ENCODE data around the gene GOLPH3. TPM values are rescaled to one million over a fixed set of nuclear protein-coding genes. Genes with fewer than 3 reads are reported as not detected.

GOLPH3 gene
- 42.1 and 42.3 TPM in 2 replicates for polyA plus RNA-seq

DNA sequence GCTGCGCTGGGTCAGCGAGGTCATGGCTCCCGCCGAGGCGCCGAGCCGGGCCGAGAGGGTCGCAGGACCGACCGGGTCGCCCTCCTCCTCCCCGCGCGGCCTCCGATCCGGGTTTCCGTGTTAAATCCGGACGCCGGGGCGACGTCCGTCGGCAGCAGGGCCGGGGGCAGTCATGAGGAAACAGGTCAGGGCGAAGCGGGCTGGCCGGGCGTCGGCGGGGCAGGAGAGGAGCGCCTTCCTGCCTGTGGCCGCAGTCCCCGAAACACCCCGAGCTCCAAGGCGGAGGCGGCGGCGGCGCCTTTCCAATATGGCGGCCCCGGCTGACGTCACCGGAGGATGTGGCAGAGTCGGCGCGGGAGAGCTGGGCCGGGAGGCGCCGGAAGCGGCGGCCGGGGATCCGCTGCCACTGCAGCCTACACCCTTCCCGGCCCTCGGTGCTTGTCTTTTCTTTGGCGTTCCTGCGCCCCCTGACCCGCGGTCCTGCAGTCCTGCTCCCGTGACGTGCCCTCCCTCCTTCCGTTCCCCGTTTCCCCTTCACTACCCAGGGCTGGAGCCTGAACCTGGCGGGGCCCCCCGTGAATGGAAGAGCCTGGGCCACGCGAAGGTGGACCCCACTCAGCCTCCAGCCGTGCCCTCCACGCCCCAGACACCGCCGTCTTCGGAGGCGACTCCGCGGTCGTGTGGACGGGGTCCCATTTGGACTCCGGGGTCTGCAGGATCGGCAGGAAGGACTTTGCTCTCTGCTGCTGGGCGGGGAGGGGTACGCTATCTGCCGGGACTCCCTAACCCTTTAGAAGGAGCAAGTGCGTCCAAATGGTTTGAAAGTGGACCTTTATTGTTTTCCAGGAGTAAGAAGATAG lies at the start of gene GOLPH3:
Gene GOLPH3, minus strand, starts transcription at position 309 of the 860 bp plus-strand sequence. Its CDS starts 285 bp downstream, at position 24.

Other genes starting within 250 kb of the GOLPH3 start
- 4.3 and 10.1 TPM in 2 replicates for gene MTMR12, start 138.6 kb upstream of the GOLPH3 start, polyA plus RNA-seq

Measured in Purkinje cell (primary cell).